ENCODE results near the gene IFITM10.
A peak's percentile ranks its signal among the peaks of the same experiment; 100 is the strongest.

The IFITM10 gene

GRCh38 chr11:1732418-1733008 lies 17.9 kb downstream of the IFITM10 start:
- H3K4me1 Mint-ChIP-seq = peaks cover 58% of the 10 kb centered on the region
- no peaks in the 10 kb centered on the region for H3K27me3 Mint-ChIP-seq
- no peak for ATAC-seq
- peaks cover 10% of the 10 kb centered on the region for H3K36me3 Mint-ChIP-seq
- H3K4me3 Mint-ChIP-seq = no peak overlapping the region
- no peak overlapping the region for H3K27ac Mint-ChIP-seq
- H3K9me3 Mint-ChIP-seq = peaks cover 24% of the 10 kb centered on the region

- Mint-ChIP-seq H3K9me3 (peaks cover 20% of the 10 kb centered on the region), H3K4me3 (no peak overlapping the region), H3K27ac (no peak overlapping the region), H3K27me3 (no peaks in the 10 kb centered on the region), H3K36me3 (peaks cover 7% of the 10 kb centered on the region), H3K4me1 (peaks cover 66% of the 10 kb centered on the region)
- ATAC-seq = no peak
Measured at GRCh38 chr11:1731451-1732059, 18.8 kb downstream of the IFITM10 start.

- Mint-ChIP-seq H3K9me3 (peaks cover 8% of the 10 kb centered on the region), H3K4me3 (peak overlapping the region; percentile 19), H3K4me1 (peaks cover 72% of the 10 kb centered on the region), H3K27me3 (no peaks in the 10 kb centered on the region), H3K36me3 (no peaks in the 10 kb centered on the region), H3K27ac (peak overlapping the region; percentile 87)
- ATAC-seq = no peak
Measured at GRCh38 chr11:1730059-1730629, 20.3 kb downstream of the IFITM10 start.

GRCh38 chr11:1729692-1730011 lies 20.7 kb downstream of the IFITM10 start:
- no peak for ATAC-seq
- Mint-ChIP-seq H3K4me3 (no peak overlapping the region), H3K9me3 (peaks cover 8% of the 10 kb centered on the region), H3K4me1 (peaks cover 72% of the 10 kb centered on the region), H3K27me3 (no peaks in the 10 kb centered on the region), H3K36me3 (no peaks in the 10 kb centered on the region), H3K27ac (peak overlapping the region; percentile 87)

- peak overlapping the region; percentile 87 for H3K27ac Mint-ChIP-seq
Measured at GRCh38 chr11:1728931-1729691, 21.3 kb downstream of the IFITM10 start.

GRCh38 chr11:1728301-1728700 lies 22.1 kb downstream of the IFITM10 start:
- peak overlapping the region; percentile 16 for H3K4me3 Mint-ChIP-seq

More at GRCh38 chr11:1728931-1729691, 21.3 kb downstream of the IFITM10 start:
- Mint-ChIP-seq H3K36me3 (no peaks in the 10 kb centered on the region), H3K4me1 (peaks cover 70% of the 10 kb centered on the region), H3K4me3 (peak overlapping the region; percentile 74), H3K27me3 (no peaks in the 10 kb centered on the region), H3K9me3 (peaks cover 8% of the 10 kb centered on the region)
- ATAC-seq = peak; percentile 84

GRCh38 chr11:1727861-1728260 lies 22.5 kb downstream of the IFITM10 start:
- ATAC-seq = no peak
- peaks cover 8% of the 10 kb centered on the region for H3K9me3 Mint-ChIP-seq
- H3K4me3 Mint-ChIP-seq = no peak overlapping the region
- H3K27ac Mint-ChIP-seq = peak overlapping the region; percentile 87
- peaks cover 61% of the 10 kb centered on the region for H3K4me1 Mint-ChIP-seq
- no peaks in the 10 kb centered on the region for H3K36me3 Mint-ChIP-seq
- no peaks in the 10 kb centered on the region for H3K27me3 Mint-ChIP-seq

More at GRCh38 chr11:1728301-1728700, 22.1 kb downstream of the IFITM10 start:
- peaks cover 8% of the 10 kb centered on the region for H3K9me3 Mint-ChIP-seq
- peak overlapping the region; percentile 87 for H3K27ac Mint-ChIP-seq
- no peaks in the 10 kb centered on the region for H3K36me3 Mint-ChIP-seq
- no peak for ATAC-seq
- H3K4me1 Mint-ChIP-seq = peaks cover 62% of the 10 kb centered on the region
- H3K27me3 Mint-ChIP-seq = no peaks in the 10 kb centered on the region

- Mint-ChIP-seq H3K36me3 (no peaks in the 10 kb centered on the region), H3K9me3 (peaks cover 8% of the 10 kb centered on the region), H3K4me1 (peaks cover 61% of the 10 kb centered on the region), H3K27me3 (no peaks in the 10 kb centered on the region), H3K27ac (peak overlapping the region; percentile 87), H3K4me3 (no peak overlapping the region)
- ATAC-seq = no peak
Measured at GRCh38 chr11:1727096-1727690, 23.2 kb downstream of the IFITM10 start.

GRCh38 chr11:1719781-1720180 lies 30.6 kb downstream of the IFITM10 start:
- Mint-ChIP-seq H3K27me3 (peaks cover 6% of the 10 kb centered on the region), H3K9me3 (no peaks in the 10 kb centered on the region), H3K4me1 (no peaks in the 10 kb centered on the region), H3K27ac (no peak overlapping the region), H3K4me3 (no peak overlapping the region), H3K36me3 (no peaks in the 10 kb centered on the region)
- ATAC-seq = no peak

GRCh38 chr11:1718326-1718725 lies 32.1 kb downstream of the IFITM10 start:
- no peak overlapping the region for H3K27ac Mint-ChIP-seq
- no peaks in the 10 kb centered on the region for H3K9me3 Mint-ChIP-seq
- H3K4me3 Mint-ChIP-seq = no peak overlapping the region
- no peaks in the 10 kb centered on the region for H3K4me1 Mint-ChIP-seq
- H3K36me3 Mint-ChIP-seq = no peaks in the 10 kb centered on the region
- peaks cover 6% of the 10 kb centered on the region for H3K27me3 Mint-ChIP-seq
- ATAC-seq = no peak

- Mint-ChIP-seq H3K36me3 (no peaks in the 10 kb centered on the region), H3K4me1 (no peaks in the 10 kb centered on the region), H3K27ac (no peak overlapping the region), H3K4me3 (no peak overlapping the region), H3K9me3 (no peaks in the 10 kb centered on the region), H3K27me3 (peaks cover 6% of the 10 kb centered on the region)
- ATAC-seq = no peak
Measured at GRCh38 chr11:1717745-1718144, 32.6 kb downstream of the IFITM10 start.

- no peaks in the 10 kb centered on the region for H3K4me1 Mint-ChIP-seq
- no peak overlapping the region for H3K27ac Mint-ChIP-seq
- peaks cover under 1% of the 10 kb centered on the region for H3K27me3 Mint-ChIP-seq
- no peaks in the 10 kb centered on the region for H3K9me3 Mint-ChIP-seq
- no peak overlapping the region for H3K4me3 Mint-ChIP-seq
- H3K36me3 Mint-ChIP-seq = no peaks in the 10 kb centered on the region
- ATAC-seq = no peak
Measured at GRCh38 chr11:1714908-1715885, 35.2 kb downstream of the IFITM10 start.

- Mint-ChIP-seq H3K36me3 (no peaks in the 10 kb centered on the region), H3K27ac (no peak overlapping the region)
Measured at GRCh38 chr11:1708716-1709115, 41.7 kb downstream of the IFITM10 start.

GRCh38 chr11:1707751-1708150 lies 42.6 kb downstream of the IFITM10 start:
- H3K4me3 Mint-ChIP-seq = no peak overlapping the region
- no peak overlapping the region for H3K27ac Mint-ChIP-seq

More at GRCh38 chr11:1708716-1709115, 41.7 kb downstream of the IFITM10 start:
- no peak overlapping the region for H3K4me3 Mint-ChIP-seq
- H3K4me1 Mint-ChIP-seq = peaks cover 30% of the 10 kb centered on the region
- H3K27me3 Mint-ChIP-seq = peaks cover 5% of the 10 kb centered on the region
- no peaks in the 10 kb centered on the region for H3K9me3 Mint-ChIP-seq
- ATAC-seq = no peak

More at GRCh38 chr11:1707751-1708150, 42.6 kb downstream of the IFITM10 start:
- H3K4me1 Mint-ChIP-seq = peaks cover 30% of the 10 kb centered on the region
- H3K36me3 Mint-ChIP-seq = no peaks in the 10 kb centered on the region
- H3K9me3 Mint-ChIP-seq = no peaks in the 10 kb centered on the region
- peaks cover 5% of the 10 kb centered on the region for H3K27me3 Mint-ChIP-seq
- ATAC-seq = no peak
